ENCODE results near the gene B3GALT5. TPM values are rescaled to one million over a fixed set of nuclear protein-coding genes. Genes with fewer than 3 reads are reported as not detected.

Gene B3GALT5
- total and polyA plus RNA-seq, 2 of the 4 experiments (the other 2 are of a cell fraction): 0.05 to 0.18 TPM

- Histone ChIP-seq H2BK120ac (ENCODE audit: low read depth, low read length) (no peak overlapping the region), H3K4ac (ENCODE audit: low read depth, low read length) (no peak overlapping the region), H3K9me1 (ENCODE audit: insufficient read depth, low read length) (no peaks in the 10 kb centered on the region), H2BK15ac (ENCODE audit: low read depth, low read length) (no peak overlapping the region), H2BK20ac (ENCODE audit: low read depth, low read length) (no peak overlapping the region), H4K91ac (ENCODE audit: insufficient read depth, low read depth, low read length) (no peak overlapping the region), H4K8ac (ENCODE audit: low read depth in 2 of 2, low read length in 2 of 2) (no peak overlapping the region), H3K27ac (ENCODE audit: insufficient read depth, low read length) (no peak overlapping the region), H2BK5ac (ENCODE audit: low read depth, low read length, poor library complexity, severe bottlenecking) (no peak overlapping the region), H3K4me1 (ENCODE audit: control insufficient read depth, insufficient read depth, low read length) (no peaks in the 10 kb centered on the region), H3K56ac (ENCODE audit: extremely low read depth, insufficient read depth, low read length) (no peak overlapping the region), H4K20me1 (ENCODE audit: insufficient read depth, low read length) (no peaks in the 10 kb centered on the region), H3K4me3 (ENCODE audit: insufficient read depth, low read depth, low read length) (no peak overlapping the region), H3K79me1 (ENCODE audit: low read depth in 1 of 2, low read length in 2 of 2) (no peaks in the 10 kb centered on the region), H3K36me3 (ENCODE audit: control insufficient read depth, insufficient read depth, low read length) (no peaks in the 10 kb centered on the region), H3K9me3 (ENCODE audit: control insufficient read depth, insufficient read depth, low read length) (no peaks in the 10 kb centered on the region), H3K14ac (replicated peaks; ENCODE audit: low read depth, low read length) (no peak overlapping the region), H2AFZ (replicated peaks; ENCODE audit: low read length, poor library complexity) (no peak overlapping the region), H3K27me3 (ENCODE audit: control insufficient read depth, insufficient read depth, low read length) (peaks cover 33% of the 10 kb centered on the region), H4K5ac (ENCODE audit: low read depth, low read length) (no peak overlapping the region), H2AK9ac (replicated peaks; ENCODE audit: low read depth, low read length, poor library complexity) (no peak overlapping the region), H3K23ac (ENCODE audit: low read depth, low read length) (no peak overlapping the region), H3K9ac (ENCODE audit: low read depth, low read length) (no peak overlapping the region), H3K18ac (ENCODE audit: low read depth, low read length) (no peak overlapping the region), H2AK5ac (ENCODE audit: low read depth, low read length) (no peak overlapping the region), H3K4me2 (ENCODE audit: low read depth, low read length) (no peak overlapping the region)
- no peak for ATAC-seq (ENCODE audit: low read depth)
- intact Hi-C loops (cut with micrococcal nuclease): loop anchor here (10.0 kb wide), 1 partner anchor 551 kb away; no protein-coding TSS in a partner anchor
- no TSS peak for BruUV-seq (replicated peaks)
- dilution Hi-C loops (cut with HindIII; ENCODE audit: low sequenced_read_pairs, unreplicated experiment): no loop called here
- TF ChIP-seq CEBPB (IDR thresholded peaks at IDR 0.05; ENCODE audit: low read depth, low read length) (no peak), SMC3 (IDR thresholded peaks at IDR 0.05; ENCODE audit: low read depth, low read length) (no peak), FOS (IDR thresholded peaks at IDR 0.05; ENCODE audit: low read depth, low read length) (no peak), RCOR1 (IDR thresholded peaks at IDR 0.05; ENCODE audit: insufficient replicate concordance, low read length) (no peak), CTCF (conservative IDR thresholded peaks at IDR 0.05; ENCODE audit: low read depth, low read length) (no peak), RFX5 (IDR thresholded peaks at IDR 0.05; ENCODE audit: low read depth, low read length) (no peak), RAD21 (IDR thresholded peaks at IDR 0.05; ENCODE audit: low read length) (no peak), MXI1 (IDR thresholded peaks at IDR 0.05; ENCODE audit: borderline replicate concordance, low read depth, low read length) (no peak), MAZ (IDR thresholded peaks at IDR 0.05; ENCODE audit: borderline replicate concordance, low read depth, low read length) (no peak), ELK1 (IDR thresholded peaks at IDR 0.05; ENCODE audit: borderline replicate concordance, low read depth, low read length) (no peak), NFE2L2 (IDR thresholded peaks at IDR 0.05; ENCODE audit: low read depth, low read length) (no peak), CHD1 (IDR thresholded peaks at IDR 0.05; ENCODE audit: low read depth, low read length) (no peak), BHLHE40 (IDR thresholded peaks at IDR 0.05; ENCODE audit: low read depth, low read length) (no peak), USF2 (IDR thresholded peaks at IDR 0.05; ENCODE audit: low read depth, low read length) (no peak)
- no CpG with 5 or more reads among the region's 5 CpGs for WGBS, 2 experiments (ENCODE audit: extremely low coverage in 2 of 2, insufficient read length in 1 of 2)
- ChIA-PET POLR2A (ENCODE audit: unreplicated experiment) (no interaction called here), CTCF (interaction anchor here (0.6 kb wide), 1 partner anchor 54 kb away, joined by 3 read pairs; no protein-coding TSS in a partner anchor)
- in situ Hi-C loops (cut with MboI; ENCODE audit: low sequenced_read_pairs): no loop called here
- no peak for DNase-seq
These were observed 3.6 kb downstream of the B3GALT5 start for GRCh38 chr21:39616211-39616772.
